Thoracic aorta (tissue), 2 donors: ENCODE data around the gene PCDH8. TPM values are rescaled to one million over a fixed set of nuclear protein-coding genes. Genes with fewer than 3 reads are reported as not detected.

Source experiments
- ATAC-seq: fragments of 150-250 bp; one replicate; pipeline ENCODE4 v1.8.0; 2017; ENCODE audit warnings: low read depth; ENCODE audit not compliant: insufficient number of reproducible peaks, low FRiP score
- DNase-seq: peaks from one replicate; pipeline ENCODE4 v3.0.0-alpha.2; 2020; ENCODE audit warnings: low spot score
- H3K27ac ChIP-seq, 2 donors: fragments of 200-600 bp; sonication (generic); 1 replicate in 1 of 2; 2 replicates in 1 of 2; pipeline ENCODE4 v1.5.1; 2016; ENCODE audit warnings: mild to moderate bottlenecking in 2 of 2, moderate library complexity in 2 of 2
- H3K27me3 ChIP-seq: fragments of 200-600 bp; sonication (generic); replicated peaks from 2 replicates; pipeline ENCODE4 v1.6.0; 2016; ENCODE audit warnings: mild to moderate bottlenecking; ENCODE audit not compliant: insufficient read depth
- H3K36me3 ChIP-seq: fragments of 200-600 bp; sonication (generic); one replicate; pipeline ENCODE4 v1.5.1; 2016
- H3K4me1 ChIP-seq, 2 donors: fragments of 200-600 bp; sonication (generic); 1 replicate in 1 of 2; 2 replicates in 1 of 2; pipeline versions ENCODE4 v1.5.1 to v1.6.0; 2016; ENCODE audit warnings: low read depth in 2 of 2, mild to moderate bottlenecking in 1 of 2; ENCODE audit not compliant: control insufficient read depth in 1 of 2
- H3K4me3 ChIP-seq: fragments of 200-600 bp; sonication (generic); 2 replicates; pipeline ENCODE4 v1.5.1; 2016; ENCODE audit warnings: mild to moderate bottlenecking
- H3K9me3 ChIP-seq: fragments of 200-600 bp; sonication (generic); 2 replicates; pipeline ENCODE4 v1.5.1; 2016
- CTCF ChIP-seq: fragments of 200-600 bp; sonication (generic); IDR thresholded peaks from one replicate; pipeline ENCODE4 v1.5.1; 2019; ENCODE audit warnings: antibody characterized with exemption
- total RNA-seq, 2 donors: library from RNA; depleted of rRNA; stranded (reverse); fragments of >200 nt; gene quantifications; one replicate each; pipeline versions ENCODE4 v1.1.0 to v1.2.3, GENCODE V29; 2016

Gene PCDH8
- total RNA-seq, 2 donors from 2014 or later = not detected

DNA sequence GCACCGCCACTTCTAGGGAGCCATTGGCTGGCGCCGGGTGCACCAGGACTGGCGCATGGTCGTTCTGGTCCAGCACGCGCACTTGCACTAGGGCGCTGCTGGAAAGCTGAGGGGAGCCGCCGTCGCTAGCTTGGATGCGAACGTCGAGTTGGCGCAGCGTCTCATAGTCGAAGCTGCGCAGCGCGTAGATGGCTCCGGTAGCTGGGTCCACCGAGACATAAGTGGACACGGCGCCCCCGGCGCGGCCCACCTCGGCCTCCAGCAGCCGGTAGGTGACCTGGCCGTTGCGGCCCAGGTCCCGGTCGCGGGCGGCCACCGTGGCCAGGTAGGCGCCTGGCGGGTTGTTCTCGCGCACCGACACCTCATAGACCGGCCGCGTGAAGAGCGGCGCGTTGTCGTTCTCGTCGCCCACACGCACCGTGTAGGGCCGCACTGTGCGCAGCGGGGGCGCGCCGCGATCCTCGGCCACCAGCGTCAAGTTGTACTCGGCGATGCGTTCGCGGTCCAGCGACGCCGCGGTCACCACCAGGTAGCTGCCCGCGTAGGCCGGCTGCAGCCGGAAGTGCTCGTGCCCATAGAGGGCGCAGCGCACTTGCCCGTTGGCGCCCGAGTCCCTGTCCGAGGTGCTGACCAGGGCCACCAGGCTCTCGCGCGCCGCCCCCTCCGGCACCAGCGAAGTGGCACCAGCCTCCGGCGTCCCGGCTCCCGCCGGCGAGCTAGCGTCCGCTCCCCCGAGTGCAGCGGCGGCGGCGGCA lies 1.7 kb downstream of the PCDH8 start:
- DNase-seq = no peak
- peak; percentile 52 for TF ChIP-seq CTCF
- no peak overlapping the region for H3K27ac ChIP-seq
- H3K36me3 ChIP-seq = no peaks in the 10 kb centered on the region
- no peaks in the 10 kb centered on the region for H3K9me3 ChIP-seq
- H3K4me3 ChIP-seq = peak overlapping the region; percentile 40
- peaks cover 22% of the 10 kb centered on the region for H3K27me3 ChIP-seq
- H3K4me1 ChIP-seq = peaks cover 6 to 15% of the 10 kb centered on the region in 2 donors
- no peak for ATAC-seq

GRCh38 chr13:52845766-52846566 lies 2.5 kb downstream of the PCDH8 start:
- DNase-seq (no peak), ATAC-seq (no peak)
- Histone ChIP-seq H3K27ac (no peak overlapping the region), H3K4me1 (peaks cover 3 to 13% of the 10 kb centered on the region in 2 donors), H3K4me3 (no peak overlapping the region), H3K27me3 (peaks cover 22% of the 10 kb centered on the region), H3K36me3 (no peaks in the 10 kb centered on the region), H3K9me3 (no peaks in the 10 kb centered on the region)
- TF ChIP-seq CTCF = no peak

DNA sequence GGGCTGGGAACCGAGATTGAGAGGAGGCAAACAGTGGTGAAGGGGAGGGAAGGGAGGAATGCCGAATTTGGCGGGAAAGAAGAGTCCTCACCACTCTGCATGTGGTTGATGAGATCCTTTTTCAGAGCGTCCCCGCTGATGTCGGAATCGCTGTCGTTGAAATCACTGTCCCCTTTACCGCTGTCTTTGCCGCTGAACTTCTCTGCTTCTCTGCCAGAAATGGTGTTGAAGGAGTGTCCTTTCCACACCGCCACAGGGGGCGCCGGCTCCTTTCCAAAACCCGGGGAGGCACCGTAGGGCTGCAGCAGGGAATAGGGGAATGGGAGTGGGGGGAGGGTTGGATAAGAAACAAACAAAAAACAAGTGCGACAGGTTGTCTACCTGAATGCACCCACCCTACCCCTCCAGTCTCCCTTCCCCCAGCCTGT lies 3.1 kb downstream of the PCDH8 start:
- H3K27me3 ChIP-seq = peaks cover 22% of the 10 kb centered on the region
- DNase-seq (no peak), ATAC-seq (no peak)
- TF ChIP-seq CTCF = no peak
- no peaks in the 10 kb centered on the region for H3K9me3 ChIP-seq
- H3K4me3 ChIP-seq = no peak overlapping the region
- H3K4me1 ChIP-seq = peaks cover 1 to 10% of the 10 kb centered on the region in 2 donors
- no peak overlapping the region for H3K27ac ChIP-seq
- H3K36me3 ChIP-seq = no peaks in the 10 kb centered on the region

GRCh38 chr13:52844836-52845235 lies 3.6 kb downstream of the PCDH8 start:
- Histone ChIP-seq H3K4me1 (peaks cover 0 to 9% of the 10 kb centered on the region in 2 donors), H3K9me3 (no peaks in the 10 kb centered on the region), H3K36me3 (no peaks in the 10 kb centered on the region), H3K27me3 (peaks cover 22% of the 10 kb centered on the region), H3K27ac (no peak overlapping the region), H3K4me3 (no peak overlapping the region)
- ATAC-seq = no peak
- no peak for TF ChIP-seq CTCF
- no peak for DNase-seq

DNA sequence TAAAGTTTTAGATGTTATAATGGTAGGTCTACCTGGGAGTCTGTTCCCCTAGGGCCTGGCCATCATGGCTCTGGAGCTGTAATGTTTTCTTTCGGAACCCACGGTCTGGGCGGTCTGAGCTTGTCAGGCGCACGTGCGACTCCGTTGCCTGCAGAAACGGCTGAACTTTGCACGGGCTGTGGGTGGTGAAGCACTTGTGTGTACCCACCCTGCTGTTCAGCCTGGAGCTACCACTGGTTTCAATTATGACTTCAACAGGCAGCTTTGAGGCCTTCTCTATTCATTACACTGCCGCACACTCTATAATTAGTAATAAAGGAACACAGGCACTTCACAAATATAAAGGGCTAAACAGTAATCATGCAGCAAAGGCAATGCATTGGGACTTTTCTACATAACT lies 6.0 kb downstream of the PCDH8 start:
- Histone ChIP-seq H3K9me3 (no peaks in the 10 kb centered on the region), H3K4me3 (no peak overlapping the region), H3K4me1 (peaks cover 0 to 9% of the 10 kb centered on the region in 2 donors), H3K27me3 (peaks cover 7% of the 10 kb centered on the region), H3K27ac (no peak overlapping the region), H3K36me3 (no peaks in the 10 kb centered on the region)
- ATAC-seq = no peak
- no peak for TF ChIP-seq CTCF
- no peak for DNase-seq
